ENCODE measurements around the gene TBC1D14. TPM values are rescaled to one million over a fixed set of nuclear protein-coding genes. Genes with fewer than 3 reads are reported as not detected.
A peak's percentile ranks its signal among the peaks of the same experiment; 100 is the strongest.

The TBC1D14 gene
- total RNA-seq, 2 donors from 2014 or later: 43.2 to 46.6 TPM

GRCh38 chr4:7031558-7032449, 122.2 kb downstream of the TBC1D14 start:
- Histone ChIP-seq H3K4me3 (no peak overlapping the region), H3K9ac (ENCODE audit: low read depth in 2 of 2, low read length in 2 of 2) (no peak overlapping the region), H3K9me3 (no peaks in the 10 kb centered on the region), H3K4me1 (no peaks in the 10 kb centered on the region), H3K27ac (no peak overlapping the region), H3K27me3 (no peaks in the 10 kb centered on the region), H3K36me3 (peaks cover 11% of the 10 kb centered on the region)
- intact Hi-C loops (cut with DNase I): no loop called here
- DNase-seq: no peak
- no peak for TF ChIP-seq CTCF (IDR thresholded peaks at IDR 0.05)

- no peak for TF ChIP-seq CTCF (IDR thresholded peaks at IDR 0.05)
- H3K36me3 ChIP-seq: peaks cover 11% of the 10 kb centered on the region
Observed at GRCh38 chr4:7032596-7032995, 123.0 kb downstream of the TBC1D14 start.

GRCh38 chr4:7034262-7035081, 124.8 kb downstream of the TBC1D14 start:
- no peaks in the 10 kb centered on the region for H3K4me1 ChIP-seq
- peaks cover 11% of the 10 kb centered on the region for H3K36me3 ChIP-seq
- intact Hi-C loops (cut with DNase I): no loop called here
- DNase-seq: no peak
- H3K9ac ChIP-seq (ENCODE audit: low read depth in 2 of 2, low read length in 2 of 2): peak overlapping the region in 1 of 2 donors; percentile 41
- no peak overlapping the region for H3K27ac ChIP-seq
- no peak for TF ChIP-seq CTCF (IDR thresholded peaks at IDR 0.05)
- H3K27me3 ChIP-seq: no peaks in the 10 kb centered on the region
- H3K9me3 ChIP-seq: no peaks in the 10 kb centered on the region
- no peak overlapping the region for H3K4me3 ChIP-seq

More at GRCh38 chr4:7032596-7032995, 123.0 kb downstream of the TBC1D14 start:
- DNase-seq: no peak
- Histone ChIP-seq H3K9ac (ENCODE audit: low read depth in 2 of 2, low read length in 2 of 2) (no peak overlapping the region), H3K27ac (no peak overlapping the region), H3K4me3 (no peak overlapping the region), H3K9me3 (no peaks in the 10 kb centered on the region), H3K27me3 (no peaks in the 10 kb centered on the region), H3K4me1 (no peaks in the 10 kb centered on the region)
- intact Hi-C loops (cut with DNase I): no loop called here

- intact Hi-C loops (cut with DNase I): no loop called here
- no peak for DNase-seq
Observed at GRCh38 chr4:7037425-7037824, 127.8 kb downstream of the TBC1D14 start.

More at GRCh38 chr4:7037425-7037824, 127.8 kb downstream of the TBC1D14 start:
- no peaks in the 10 kb centered on the region for H3K27me3 ChIP-seq
- H3K9ac ChIP-seq (ENCODE audit: low read depth in 2 of 2, low read length in 2 of 2): no peak overlapping the region
- H3K4me1 ChIP-seq: peaks cover 10% of the 10 kb centered on the region
- no peak overlapping the region for H3K27ac ChIP-seq
- no peaks in the 10 kb centered on the region for H3K9me3 ChIP-seq
- H3K4me3 ChIP-seq: no peak overlapping the region
- no peaks in the 10 kb centered on the region for H3K36me3 ChIP-seq
- no peak for TF ChIP-seq CTCF (IDR thresholded peaks at IDR 0.05)

Data from colonic mucosa (tissue), 4 donors.